Measurements from ENCODE around the gene STEAP2. TPM values are rescaled to one million over a fixed set of nuclear protein-coding genes. Genes with fewer than 3 reads are reported as not detected.

STEAP2 gene
- total RNA-seq, 4 donors from 2014 or later: 3.1 to 15.4 (median 7.0) TPM

- DNase-seq: no peak
- no peak overlapping the region for H3K27ac ChIP-seq
- no peak overlapping the region for H3K4me3 ChIP-seq
- no peaks in the 10 kb centered on the region for H3K9me3 ChIP-seq
- no peaks in the 10 kb centered on the region for H3K36me3 ChIP-seq
- no peak for TF ChIP-seq CTCF (IDR thresholded peaks at IDR 0.05)
- no peak for TF ChIP-seq POLR2A (IDR thresholded peaks at IDR 0.05)
- H3K4me1 ChIP-seq: no peaks in the 10 kb centered on the region
- 81 to 88% methylated on average over 1 of the region's 1 CpG for WGBS, 2 donors
- intact Hi-C loops (cut with DNase I): no loop called here
- H3K27me3 ChIP-seq: no peaks in the 10 kb centered on the region
Measured at GRCh38 chr7:90238583-90238982, 27.0 kb downstream of the STEAP2 start.

GRCh38 chr7:90239050-90239449, 27.5 kb downstream of the STEAP2 start:
- Histone ChIP-seq H3K4me3 (no peak overlapping the region), H3K9me3 (no peaks in the 10 kb centered on the region), H3K27ac (no peak overlapping the region), H3K4me1 (peaks cover 0 to 3% (median 0%) of the 10 kb centered on the region in 3 donors), H3K27me3 (no peaks in the 10 kb centered on the region), H3K36me3 (no peaks in the 10 kb centered on the region)
- intact Hi-C loops (cut with DNase I): no loop called here
- DNase-seq: no peak
- TF ChIP-seq POLR2A (IDR thresholded peaks at IDR 0.05) (no peak), CTCF (IDR thresholded peaks at IDR 0.05) (no peak)
- 85 to 86% methylated on average over 3 of the region's 3 CpGs for WGBS, 2 donors

GRCh38 chr7:90239625-90240228, 28.2 kb downstream of the STEAP2 start:
- no peak overlapping the region for H3K27ac ChIP-seq
- 66 to 67% methylated on average over 7 to 9 of the region's 9 CpGs for WGBS, 2 donors
- peaks cover 0 to 10% (median 0%) of the 10 kb centered on the region in 3 donors for H3K4me1 ChIP-seq
- no peak overlapping the region for H3K4me3 ChIP-seq
- H3K27me3 ChIP-seq: no peaks in the 10 kb centered on the region
- H3K36me3 ChIP-seq: no peaks in the 10 kb centered on the region
- DNase-seq: no peak
- no peak for TF ChIP-seq POLR2A (IDR thresholded peaks at IDR 0.05)
- TF ChIP-seq CTCF (IDR thresholded peaks at IDR 0.05): no peak
- intact Hi-C loops (cut with DNase I): loop anchor here (10.0 kb wide), 1 partner anchor 85 kb away; the partner anchor contains the start of gene STEAP1
- H3K9me3 ChIP-seq: no peaks in the 10 kb centered on the region

GRCh38 chr7:90242369-90243168, 31.0 kb downstream of the STEAP2 start:
- H3K27ac ChIP-seq: no peak overlapping the region
- peaks cover 0 to 27% (median 5%) of the 10 kb centered on the region in 3 donors for H3K4me1 ChIP-seq
- no peak overlapping the region for H3K4me3 ChIP-seq
- intact Hi-C loops (cut with DNase I): loop anchor here (10.0 kb wide), 1 partner anchor 88 kb away; the partner anchor contains the start of gene STEAP1
- TF ChIP-seq POLR2A (IDR thresholded peaks at IDR 0.05) (no peak), CTCF (IDR thresholded peaks at IDR 0.05) (no peak)
- H3K36me3 ChIP-seq: no peaks in the 10 kb centered on the region
- WGBS, 2 donors: 76 to 92% methylated on average over 3 of the region's 3 CpGs
- H3K27me3 ChIP-seq: no peaks in the 10 kb centered on the region
- DNase-seq: no peak
- no peaks in the 10 kb centered on the region for H3K9me3 ChIP-seq

- no peak for DNase-seq
- H3K27ac ChIP-seq: no peak overlapping the region
- peaks cover 0 to 27% (median 5%) of the 10 kb centered on the region in 3 donors for H3K4me1 ChIP-seq
- intact Hi-C loops (cut with DNase I): loop anchor here (10.0 kb wide), 1 partner anchor 89 kb away; the partner anchor contains the start of gene STEAP1
- TF ChIP-seq CTCF (IDR thresholded peaks at IDR 0.05) (no peak), POLR2A (IDR thresholded peaks at IDR 0.05) (no peak)
- 7 to 20% methylated on average over 1 of the region's 1 CpG for WGBS, 2 donors
- no peaks in the 10 kb centered on the region for H3K9me3 ChIP-seq
- H3K4me3 ChIP-seq: no peak overlapping the region
- H3K27me3 ChIP-seq: no peaks in the 10 kb centered on the region
- H3K36me3 ChIP-seq: no peaks in the 10 kb centered on the region
Measured at GRCh38 chr7:90243556-90243955, 32.0 kb downstream of the STEAP2 start.

Data from esophagus squamous epithelium (tissue), 5 donors.